NOMO-1 (cell line): ENCODE data around the gene C5AR1.
"Not testable (repeated sequence)": the region's sequence is repeated elsewhere in the genome, so short reads cannot be mapped to it uniquely, and the experiment has no call there.

Experiments used
- DNase-seq, 2 experiments: peaks; one replicate each; lab custom pipeline; 2025; ENCODE audit not compliant: unreplicated experiment in 2 of 2; lab: John Stamatoyannopoulos, UW

The C5AR1 gene

GRCh38 chr19:47358936-47359335, 49.3 kb downstream of the C5AR1 start:
- no peak for DNase-seq

GRCh38 chr19:47362321-47362720, 52.7 kb downstream of the C5AR1 start:
- no peak for DNase-seq

GRCh38 chr19:47363758-47364531, 54.3 kb downstream of the C5AR1 start:
- DNase-seq, result peak in 1 of 2 experiments; percentile 68

GRCh38 chr19:47365455-47365854, 55.8 kb downstream of the C5AR1 start:
- DNase-seq, result not testable (repeated sequence)

GRCh38 chr19:47370045-47370611, 60.5 kb downstream of the C5AR1 start:
- DNase-seq, result peak; percentile 78 to 88

- no peak for DNase-seq
These were observed 61.6 kb downstream of the C5AR1 start for GRCh38 chr19:47371261-47371660.
